PC-3 (cell line): ENCODE measurements around the gene SERTAD1. TPM values are rescaled to one million over a fixed set of nuclear protein-coding genes. Genes with fewer than 3 reads are reported as not detected.

ENCODE experiments used
- ATAC-seq: fragments of 200-7000 bp; cut with Tn5 transposase; 2 replicates; pipeline ENCODE4 v1.9.1; 2020; ENCODE audit warnings: mild to moderate bottlenecking, moderate library complexity
- BruUV-seq: library from RNA; stranded (reverse); fragments of 400-500 nt; replicated peaks from 2 replicates; lab custom pipeline; 2021; lab: Mats Ljungman, UMichigan
- CTCF ChIA-PET: fragments of 300-600 bp; sonication (Branson Sonifier 250); formaldehyde crosslinking; loops from one replicate; lab custom pipeline; 2022; ENCODE audit warnings: antibody characterized with exemption; lab: Charles Lee
- POLR2A ChIA-PET: fragments of 300-600 bp; sonication (Branson Sonifier 250); formaldehyde crosslinking; loops from one replicate; lab custom pipeline; 2022; ENCODE audit warnings: antibody characterized with exemption; ENCODE audit not compliant: unreplicated experiment; lab: Charles Lee
- DNase-seq: peaks from one replicate; pipeline ENCODE4 v3.0.0-alpha.2; 2015
- H2AFZ ChIP-seq: fragments of 300-600 bp; sonication (generic); 2 replicates; pipeline ENCODE4 v1.6.0; 2016; ENCODE audit warnings: antibody characterized with exemption, low read length
- H3F3A ChIP-seq: fragments of 300-600 bp; sonication (generic); one replicate; pipeline ENCODE4 v1.6.0; 2017; ENCODE audit warnings: antibody characterized with exemption, low read length, control low read depth, mild to moderate bottlenecking; ENCODE audit not compliant: unreplicated experiment
- H3K27ac ChIP-seq: fragments of 300-600 bp; sonication (generic); 2 replicates; pipeline ENCODE4 v1.5.1; 2016; ENCODE audit warnings: mild to moderate bottlenecking, low read length
- H3K27me3 ChIP-seq: fragments of 300-600 bp; sonication (generic); 2 replicates; pipeline ENCODE4 v1.6.1; 2016; ENCODE audit warnings: low read length, mixed read lengths
- H3K36me3 ChIP-seq: fragments of 300-600 bp; sonication (generic); 2 replicates; pipeline ENCODE4 v1.6.1; 2016; ENCODE audit warnings: low read depth, mixed run types, low read length, mixed read lengths
- H3K4me1 ChIP-seq: fragments of 300-600 bp; sonication (generic); 2 replicates; pipeline ENCODE4 v1.5.1; 2016; ENCODE audit warnings: low read length; ENCODE audit not compliant: insufficient read depth
- H3K4me2 ChIP-seq: fragments of 300-600 bp; sonication (generic); 2 replicates; pipeline ENCODE4 v1.6.0; 2016; ENCODE audit warnings: low read length
- H3K4me3 ChIP-seq: fragments of 300-600 bp; sonication (generic); 2 replicates; pipeline ENCODE4 v1.5.1; 2016; ENCODE audit warnings: mild to moderate bottlenecking, low read length, mixed read lengths
- H3K79me2 ChIP-seq: fragments of 300-600 bp; sonication (generic); 2 replicates; pipeline ENCODE4 v1.6.1; 2017; ENCODE audit warnings: low read length, mixed read lengths
- H3K9ac ChIP-seq: fragments of 300-600 bp; sonication (generic); 2 replicates; pipeline ENCODE4 v1.6.0; 2016; ENCODE audit warnings: mild to moderate bottlenecking, low read length
- H3K9me2 ChIP-seq: fragments of 300-600 bp; sonication (generic); replicated peaks from 2 replicates; pipeline ENCODE4 v1.6.1; 2016; ENCODE audit warnings: mixed run types, low read length, mixed read lengths
- H3K9me3 ChIP-seq: fragments of 300-600 bp; sonication (generic); 2 replicates; pipeline ENCODE4 v1.6.1; 2016; ENCODE audit warnings: low read length, mixed read lengths
- H4K20me1 ChIP-seq: fragments of 300-600 bp; sonication (generic); 2 replicates; pipeline ENCODE4 v1.6.1; 2016; ENCODE audit warnings: low read length, mixed read lengths
- EZH2 ChIP-seq: fragments of 300-600 bp; sonication (generic); IDR thresholded peaks from one replicate; pipeline ENCODE4 v1.6.1; 2017; ENCODE audit warnings: antibody characterized with exemption, mild to moderate bottlenecking, low read length; ENCODE audit not compliant: unreplicated experiment
- EZH2phosphoT487 ChIP-seq: fragments of 300-600 bp; sonication (generic); IDR thresholded peaks from 2 replicates; pipeline ENCODE4 v1.6.1; 2018; ENCODE audit warnings: mild to moderate bottlenecking, antibody characterized with exemption, low read length, borderline replicate concordance
- intact Hi-C: fragments of 100-400 bp; cut with micrococcal nuclease; formaldehyde crosslinking; loops from 2 replicates; pipeline ENCODE4 v1.9.0; 2023
- total RNA-seq: library from RNA; depleted of rRNA; stranded (reverse); fragments of >200 nt; gene quantifications from 2 replicates; pipeline ENCODE4 v1.2.3, GENCODE V29; 2014
- TF ChIP-seq, protein P1 (sequence below): fragments of 300-600 bp; sonication (generic); conservative IDR thresholded peaks from 2 replicates; pipeline ENCODE4 v1.5.1; 2017; ENCODE audit warnings: antibody characterized with exemption, low read depth, mild to moderate bottlenecking, low read length

Gene SERTAD1
- total RNA-seq, 1 experiment from 2014 or later = 16.8 TPM

DNA sequence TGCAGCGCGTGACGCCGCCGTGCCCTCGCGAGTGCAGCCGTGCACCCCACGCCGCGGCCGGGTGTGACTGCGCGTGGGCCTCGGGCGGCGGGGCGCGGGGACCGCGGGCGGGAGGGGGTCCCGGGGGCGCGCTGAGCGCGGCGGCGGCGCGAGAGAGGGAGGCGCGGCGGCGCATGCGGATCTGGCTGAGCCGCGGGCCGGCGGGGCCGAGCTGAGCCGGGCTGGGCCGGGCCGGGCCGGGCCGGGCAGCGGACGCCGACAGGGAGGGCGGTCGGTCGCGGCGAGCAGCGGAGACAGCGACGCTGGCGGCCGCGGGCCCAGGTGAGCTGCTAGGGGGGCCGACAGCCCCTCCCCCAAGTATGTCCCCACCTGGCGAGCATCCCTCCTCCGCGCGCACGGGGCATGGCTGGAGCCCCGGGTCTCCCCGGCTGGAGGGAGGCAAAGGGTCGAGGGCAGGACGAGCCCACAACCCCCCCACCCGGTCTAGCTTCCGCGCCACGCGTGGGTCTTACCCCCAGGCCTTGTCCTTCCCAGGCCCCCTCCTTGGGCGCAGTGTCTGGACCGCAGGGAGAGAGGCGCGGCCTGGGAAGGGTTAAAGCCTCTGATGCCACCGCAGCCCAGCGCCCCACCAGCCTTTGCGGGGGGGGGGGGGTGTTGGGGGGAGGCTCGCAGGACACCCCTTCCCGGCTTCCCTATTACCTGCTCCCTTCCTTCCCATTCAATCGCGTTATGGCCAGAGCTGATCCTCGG is 41.4 kb upstream of the SERTAD1 start, which contains the start of gene SPTBN4:
Gene SPTBN4, plus strand, starts transcription at position 17 of the 750 bp plus-strand sequence. CDS start 5,621 bp downstream, outside the sequence.
- POLR2A ChIA-PET = no interaction called here
- H3F3A ChIP-seq = no peaks in the 10 kb centered on the region
- peaks cover 11% of the 10 kb centered on the region for H3K79me2 ChIP-seq
- H3K9me3 ChIP-seq = no peaks in the 10 kb centered on the region
- peak within 1 kb of the TSS; percentile 89 for H3K4me3 ChIP-seq
- no peak for DNase-seq
- ATAC-seq = no peak
- TF ChIP-seq EZH2phosphoT487 (no peak), EZH2 (no peak)
- TF ChIP-seq, protein P1, sequence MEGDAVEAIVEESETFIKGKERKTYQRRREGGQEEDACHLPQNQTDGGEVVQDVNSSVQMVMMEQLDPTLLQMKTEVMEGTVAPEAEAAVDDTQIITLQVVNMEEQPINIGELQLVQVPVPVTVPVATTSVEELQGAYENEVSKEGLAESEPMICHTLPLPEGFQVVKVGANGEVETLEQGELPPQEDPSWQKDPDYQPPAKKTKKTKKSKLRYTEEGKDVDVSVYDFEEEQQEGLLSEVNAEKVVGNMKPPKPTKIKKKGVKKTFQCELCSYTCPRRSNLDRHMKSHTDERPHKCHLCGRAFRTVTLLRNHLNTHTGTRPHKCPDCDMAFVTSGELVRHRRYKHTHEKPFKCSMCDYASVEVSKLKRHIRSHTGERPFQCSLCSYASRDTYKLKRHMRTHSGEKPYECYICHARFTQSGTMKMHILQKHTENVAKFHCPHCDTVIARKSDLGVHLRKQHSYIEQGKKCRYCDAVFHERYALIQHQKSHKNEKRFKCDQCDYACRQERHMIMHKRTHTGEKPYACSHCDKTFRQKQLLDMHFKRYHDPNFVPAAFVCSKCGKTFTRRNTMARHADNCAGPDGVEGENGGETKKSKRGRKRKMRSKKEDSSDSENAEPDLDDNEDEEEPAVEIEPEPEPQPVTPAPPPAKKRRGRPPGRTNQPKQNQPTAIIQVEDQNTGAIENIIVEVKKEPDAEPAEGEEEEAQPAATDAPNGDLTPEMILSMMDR = no peak
- no peak within 1 kb of the TSS for H3K9ac ChIP-seq
- H3K9me2 ChIP-seq = no peaks in the 10 kb centered on the region
- H3K36me3 ChIP-seq = no peaks in the 10 kb centered on the region
- H3K27me3 ChIP-seq = no peaks in the 10 kb centered on the region
- H3K4me2 ChIP-seq = peak within 1 kb of the TSS; percentile 91
- peak within 1 kb of the TSS; percentile 78 for H2AFZ ChIP-seq
- H4K20me1 ChIP-seq = no peaks in the 10 kb centered on the region
- H3K4me1 ChIP-seq = peaks cover 20% of the 10 kb centered on the region
- CTCF ChIA-PET = no interaction called here
- no TSS peak for BruUV-seq
- intact Hi-C loops = no loop called here
- no peak within 1 kb of the TSS for H3K27ac ChIP-seq

DNA sequence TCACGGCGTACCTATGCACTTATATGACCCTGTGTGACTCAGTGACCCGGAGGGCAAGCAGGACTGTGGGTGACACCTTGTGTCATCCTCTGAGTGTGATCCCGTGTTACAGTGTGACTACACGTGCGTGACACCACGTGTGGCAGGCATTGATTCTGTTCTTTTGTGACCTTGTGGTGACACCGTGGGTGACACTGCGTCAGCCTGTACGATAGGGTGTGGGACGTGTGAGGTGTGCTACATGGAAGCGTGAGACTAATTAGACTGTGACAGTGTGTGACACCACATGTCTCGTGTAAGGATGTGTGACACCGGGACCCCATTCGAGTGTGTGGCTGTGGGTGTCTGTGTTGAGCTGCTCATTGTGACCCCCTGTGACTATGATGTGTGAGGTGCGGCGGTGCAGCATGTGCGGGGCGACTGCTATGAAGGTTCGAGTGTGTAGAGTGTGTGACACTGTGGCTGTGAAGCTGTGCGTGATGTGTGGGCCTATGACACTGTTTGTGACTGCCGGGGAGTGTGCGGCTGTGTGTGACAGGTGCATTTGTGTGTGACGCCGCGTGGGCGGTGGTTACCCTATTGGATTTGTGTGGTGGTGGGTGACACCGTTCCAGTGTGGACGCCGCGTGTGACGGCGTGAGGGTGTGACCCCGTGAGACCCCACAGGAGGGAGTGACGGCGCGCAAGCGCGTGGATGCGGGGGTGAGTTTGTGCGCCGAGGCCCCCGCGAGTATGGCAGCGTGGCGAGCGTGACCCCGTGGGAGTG is 40.6 kb upstream of the SERTAD1 start:
- intact Hi-C loops = no loop called here
- Histone ChIP-seq H3K27ac (no peak overlapping the region), H4K20me1 (no peaks in the 10 kb centered on the region), H3F3A (no peaks in the 10 kb centered on the region), H3K9ac (no peak overlapping the region), H3K9me2 (no peaks in the 10 kb centered on the region), H3K9me3 (no peaks in the 10 kb centered on the region), H3K79me2 (peaks cover 17% of the 10 kb centered on the region), H2AFZ (peak overlapping the region; percentile 78), H3K36me3 (no peaks in the 10 kb centered on the region), H3K4me3 (peak overlapping the region; percentile 89), H3K27me3 (no peaks in the 10 kb centered on the region), H3K4me1 (peaks cover 20% of the 10 kb centered on the region), H3K4me2 (peak overlapping the region; percentile 91)
- ATAC-seq (no peak), DNase-seq (no peak)
- CTCF ChIA-PET = interaction anchor here (1.4 to 2.6 kb wide), 2 partner anchors 55 to 137 kb away, joined by 8 to 18 read pairs; no protein-coding TSS in a partner anchor
- BruUV-seq = TSS peak; percentile 69
- TF ChIP-seq, protein P1 = no peak
- TF ChIP-seq EZH2 (no peak), EZH2phosphoT487 (no peak)
- POLR2A ChIA-PET = interaction anchor here (0.5 to 1.0 kb wide), 4 partner anchors 45 to 251 kb away, joined by 3 to 9 read pairs (median 4); partner anchors contain the start of gene ITPKC
